ENCODE results near the gene EIPR1. TPM values are rescaled to one million over a fixed set of nuclear protein-coding genes. Genes with fewer than 3 reads are reported as not detected.

The EIPR1 gene
- polyA plus RNA-seq, 1 donor from 2014 or later: 138 TPM

DNA sequence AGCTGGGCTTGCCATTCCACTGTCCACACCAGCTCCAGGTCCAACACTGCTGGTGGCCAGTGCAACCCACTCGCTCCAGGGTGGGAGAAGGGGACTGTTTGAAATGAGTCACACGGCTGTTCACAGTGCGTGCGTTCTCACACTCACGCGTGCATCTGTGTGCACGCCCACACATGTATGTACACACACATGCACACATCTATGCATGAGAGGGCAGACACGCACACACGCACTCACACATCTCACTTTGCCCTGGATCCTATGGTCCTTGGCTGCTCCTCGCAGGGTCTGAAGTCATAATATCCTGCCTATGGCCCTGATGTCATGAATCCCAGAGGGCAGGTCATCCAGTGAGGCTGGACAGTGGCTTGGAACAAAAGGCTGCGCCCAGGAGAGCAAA lies 182.8 kb downstream of the EIPR1 start:
- TF ChIP-seq EZH2 (IDR thresholded peaks at IDR 0.05; ENCODE audit: borderline replicate concordance, insufficient read depth, low read length, poor library complexity, severe bottlenecking): no peak
- TF ChIP-seq TAF1 (IDR thresholded peaks at IDR 0.05; ENCODE audit: low read depth): no peak
- no peak for TF ChIP-seq RAD21 (conservative IDR thresholded peaks at IDR 0.05)
- no peak for TF ChIP-seq POLR2AphosphoS5 (IDR thresholded peaks at IDR 0.05)
- no peak for TF ChIP-seq SMC3 (conservative IDR thresholded peaks at IDR 0.05; ENCODE audit: poor library complexity)
- TF ChIP-seq, protein P1, sequence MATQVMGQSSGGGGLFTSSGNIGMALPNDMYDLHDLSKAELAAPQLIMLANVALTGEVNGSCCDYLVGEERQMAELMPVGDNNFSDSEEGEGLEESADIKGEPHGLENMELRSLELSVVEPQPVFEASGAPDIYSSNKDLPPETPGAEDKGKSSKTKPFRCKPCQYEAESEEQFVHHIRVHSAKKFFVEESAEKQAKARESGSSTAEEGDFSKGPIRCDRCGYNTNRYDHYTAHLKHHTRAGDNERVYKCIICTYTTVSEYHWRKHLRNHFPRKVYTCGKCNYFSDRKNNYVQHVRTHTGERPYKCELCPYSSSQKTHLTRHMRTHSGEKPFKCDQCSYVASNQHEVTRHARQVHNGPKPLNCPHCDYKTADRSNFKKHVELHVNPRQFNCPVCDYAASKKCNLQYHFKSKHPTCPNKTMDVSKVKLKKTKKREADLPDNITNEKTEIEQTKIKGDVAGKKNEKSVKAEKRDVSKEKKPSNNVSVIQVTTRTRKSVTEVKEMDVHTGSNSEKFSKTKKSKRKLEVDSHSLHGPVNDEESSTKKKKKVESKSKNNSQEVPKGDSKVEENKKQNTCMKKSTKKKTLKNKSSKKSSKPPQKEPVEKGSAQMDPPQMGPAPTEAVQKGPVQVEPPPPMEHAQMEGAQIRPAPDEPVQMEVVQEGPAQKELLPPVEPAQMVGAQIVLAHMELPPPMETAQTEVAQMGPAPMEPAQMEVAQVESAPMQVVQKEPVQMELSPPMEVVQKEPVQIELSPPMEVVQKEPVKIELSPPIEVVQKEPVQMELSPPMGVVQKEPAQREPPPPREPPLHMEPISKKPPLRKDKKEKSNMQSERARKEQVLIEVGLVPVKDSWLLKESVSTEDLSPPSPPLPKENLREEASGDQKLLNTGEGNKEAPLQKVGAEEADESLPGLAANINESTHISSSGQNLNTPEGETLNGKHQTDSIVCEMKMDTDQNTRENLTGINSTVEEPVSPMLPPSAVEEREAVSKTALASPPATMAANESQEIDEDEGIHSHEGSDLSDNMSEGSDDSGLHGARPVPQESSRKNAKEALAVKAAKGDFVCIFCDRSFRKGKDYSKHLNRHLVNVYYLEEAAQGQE (IDR thresholded peaks at IDR 0.05; ENCODE audit: borderline replicate concordance): no peak
- TF ChIP-seq, protein P2, sequence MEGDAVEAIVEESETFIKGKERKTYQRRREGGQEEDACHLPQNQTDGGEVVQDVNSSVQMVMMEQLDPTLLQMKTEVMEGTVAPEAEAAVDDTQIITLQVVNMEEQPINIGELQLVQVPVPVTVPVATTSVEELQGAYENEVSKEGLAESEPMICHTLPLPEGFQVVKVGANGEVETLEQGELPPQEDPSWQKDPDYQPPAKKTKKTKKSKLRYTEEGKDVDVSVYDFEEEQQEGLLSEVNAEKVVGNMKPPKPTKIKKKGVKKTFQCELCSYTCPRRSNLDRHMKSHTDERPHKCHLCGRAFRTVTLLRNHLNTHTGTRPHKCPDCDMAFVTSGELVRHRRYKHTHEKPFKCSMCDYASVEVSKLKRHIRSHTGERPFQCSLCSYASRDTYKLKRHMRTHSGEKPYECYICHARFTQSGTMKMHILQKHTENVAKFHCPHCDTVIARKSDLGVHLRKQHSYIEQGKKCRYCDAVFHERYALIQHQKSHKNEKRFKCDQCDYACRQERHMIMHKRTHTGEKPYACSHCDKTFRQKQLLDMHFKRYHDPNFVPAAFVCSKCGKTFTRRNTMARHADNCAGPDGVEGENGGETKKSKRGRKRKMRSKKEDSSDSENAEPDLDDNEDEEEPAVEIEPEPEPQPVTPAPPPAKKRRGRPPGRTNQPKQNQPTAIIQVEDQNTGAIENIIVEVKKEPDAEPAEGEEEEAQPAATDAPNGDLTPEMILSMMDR (IDR thresholded peaks at IDR 0.05; ENCODE audit: poor library complexity, severe bottlenecking): no peak
- TF ChIP-seq MXI1 (conservative IDR thresholded peaks at IDR 0.05; ENCODE audit: poor library complexity, severe bottlenecking): no peak
- TF ChIP-seq EP300 (conservative IDR thresholded peaks at IDR 0.05; ENCODE audit: poor library complexity, severe bottlenecking): no peak
- Histone ChIP-seq H3K9ac (ENCODE audit: low read length) (no peak overlapping the region), H3K27ac (ENCODE audit: low read length) (no peak overlapping the region)

DNA sequence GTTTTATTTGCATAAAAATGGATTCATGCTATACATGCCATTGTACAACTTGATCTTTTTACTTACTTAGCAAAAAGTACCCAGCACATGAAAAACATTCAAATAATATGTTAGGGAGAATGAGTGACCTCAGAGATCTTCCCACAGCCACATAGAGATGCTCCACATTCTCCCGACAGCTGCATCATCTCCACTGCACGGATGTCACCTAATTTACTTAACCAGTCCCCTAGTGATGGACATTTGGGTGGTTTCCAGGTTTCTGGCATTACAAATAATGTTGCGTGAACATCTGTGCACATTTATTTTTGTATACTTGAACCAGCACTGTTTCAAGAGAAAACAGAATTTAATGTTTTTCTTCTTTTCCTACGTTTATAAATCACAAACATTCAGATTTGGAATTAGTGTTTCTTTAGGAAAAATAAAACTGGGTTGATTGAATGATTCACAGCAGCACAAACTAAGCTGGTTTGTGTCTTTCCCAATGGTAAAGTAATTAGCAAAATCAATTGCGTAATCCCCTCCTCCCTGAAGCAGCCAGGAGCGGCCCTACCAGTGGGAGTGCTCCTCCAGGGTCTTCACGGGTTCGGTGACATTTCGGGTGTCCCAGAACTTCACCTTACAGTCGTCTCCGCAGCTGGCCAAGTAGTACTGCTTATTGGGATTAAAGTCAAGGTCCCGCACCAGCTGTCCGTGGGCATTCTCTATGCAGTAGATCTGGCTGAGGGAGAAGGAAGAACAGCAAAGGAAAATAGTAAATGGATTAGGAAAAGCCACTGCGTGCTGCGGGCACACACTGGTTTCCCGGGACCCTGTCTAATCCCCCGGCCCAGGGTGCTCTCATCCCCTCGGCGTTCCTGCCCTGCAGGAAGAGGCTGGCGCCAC lies 183.9 kb downstream of the EIPR1 start:
- no peak overlapping the region for H3K4me2 ChIP-seq (ENCODE audit: low read length)
- no peak overlapping the region for H3K4me3 ChIP-seq (ENCODE audit: low read length)
- H3F3A ChIP-seq (ENCODE audit: insufficient read depth, low read length, poor library complexity, severe bottlenecking): no peaks in the 10 kb centered on the region
- H3K79me2 ChIP-seq (replicated peaks; ENCODE audit: insufficient read depth, low read length): no peaks in the 10 kb centered on the region
- no peak overlapping the region for H2AFZ ChIP-seq (ENCODE audit: low read depth, low read length)
- no peaks in the 10 kb centered on the region for H3K9me2 ChIP-seq (ENCODE audit: insufficient read depth, low read length)
- no peaks in the 10 kb centered on the region for H4K20me1 ChIP-seq (ENCODE audit: insufficient read depth)
- no peak overlapping the region for H3K27ac ChIP-seq (ENCODE audit: low read length)
- no peak overlapping the region for H3K9ac ChIP-seq (ENCODE audit: low read length)
- no peaks in the 10 kb centered on the region for H3K36me3 ChIP-seq (ENCODE audit: insufficient read depth, low read length)
- TF ChIP-seq, protein P1 (IDR thresholded peaks at IDR 0.05; ENCODE audit: borderline replicate concordance): no peak
- TF ChIP-seq EP300 (conservative IDR thresholded peaks at IDR 0.05; ENCODE audit: poor library complexity, severe bottlenecking) (no peak), TAF1 (IDR thresholded peaks at IDR 0.05; ENCODE audit: low read depth) (no peak), SMC3 (conservative IDR thresholded peaks at IDR 0.05; ENCODE audit: poor library complexity) (no peak), EZH2 (IDR thresholded peaks at IDR 0.05; ENCODE audit: borderline replicate concordance, insufficient read depth, low read length, poor library complexity, severe bottlenecking) (no peak), RAD21 (conservative IDR thresholded peaks at IDR 0.05) (no peak), MXI1 (conservative IDR thresholded peaks at IDR 0.05; ENCODE audit: poor library complexity, severe bottlenecking) (no peak), POLR2AphosphoS5 (IDR thresholded peaks at IDR 0.05) (no peak)
- TF ChIP-seq, protein P2 (IDR thresholded peaks at IDR 0.05; ENCODE audit: poor library complexity, severe bottlenecking): no peak
- H3K27me3 ChIP-seq (ENCODE audit: insufficient read depth, low read depth, low read length): no peaks in the 10 kb centered on the region
- no peaks in the 10 kb centered on the region for H3K9me3 ChIP-seq (ENCODE audit: low read length)

More for the DNA sequence above, 182.8 kb downstream of the EIPR1 start:
- Histone ChIP-seq H3K9me2 (ENCODE audit: insufficient read depth, low read length) (no peaks in the 10 kb centered on the region), H3K4me3 (ENCODE audit: low read length) (no peak overlapping the region), H4K20me1 (ENCODE audit: insufficient read depth) (no peaks in the 10 kb centered on the region), H3K79me2 (replicated peaks; ENCODE audit: insufficient read depth, low read length) (no peaks in the 10 kb centered on the region), H3K9me3 (ENCODE audit: low read length) (no peaks in the 10 kb centered on the region), H3F3A (ENCODE audit: insufficient read depth, low read length, poor library complexity, severe bottlenecking) (no peaks in the 10 kb centered on the region), H2AFZ (ENCODE audit: low read depth, low read length) (no peak overlapping the region), H3K4me2 (ENCODE audit: low read length) (no peak overlapping the region), H3K36me3 (ENCODE audit: insufficient read depth, low read length) (no peaks in the 10 kb centered on the region), H3K27me3 (ENCODE audit: insufficient read depth, low read depth, low read length) (no peaks in the 10 kb centered on the region)

Measured in neural cell (in vitro differentiated cells).